Gastrocnemius medialis (tissue), 4 donors: ENCODE results near the gene ENGASE. TPM values are rescaled to one million over a fixed set of nuclear protein-coding genes. Genes with fewer than 3 reads are reported as not detected.

ENCODE experiments used
- ATAC-seq, 2 donors: fragments of 150-250 bp; one replicate each; pipeline ENCODE4 v1.9.1; 2016
- DNase-seq, 2 donors: peaks; one replicate each; pipeline ENCODE4 v3.0.0-alpha.2; 2019
- H3K27ac ChIP-seq, 4 donors: fragments of 200-600 bp; sonication (generic); 1 replicate in 1 of 4; 2 replicates in 3 of 4; pipeline ENCODE4 v1.5.1; 2016 to 2018; ENCODE audit warnings: mild to moderate bottlenecking in 2 of 4, moderate library complexity in 1 of 4
- H3K27me3 ChIP-seq, 3 donors: fragments of 200-600 bp; sonication (generic) in 2 of 3; 1 replicate in 1 of 3; 2 replicates in 2 of 3; pipeline versions ENCODE4 v1.5.1 to v1.6.0; 2016 to 2019; ENCODE audit warnings: mild to moderate bottlenecking in 1 of 3, moderate library complexity in 1 of 3
- H3K36me3 ChIP-seq, 2 donors: fragments of 200-600 bp; sonication (generic) in 1 of 2; one replicate each; pipeline ENCODE4 v1.5.1; 2017 to 2018
- H3K4me1 ChIP-seq, 2 donors: fragments of 200-600 bp; sonication (generic) in 1 of 2; one replicate each; pipeline ENCODE4 v1.5.1; 2016 to 2017; ENCODE audit warnings: mild to moderate bottlenecking in 2 of 2
- H3K4me3 ChIP-seq, 4 donors: fragments of 200-600 bp; sonication (generic) in 3 of 4; 1 replicate in 1 of 4; 2 replicates in 3 of 4; pipeline ENCODE4 v1.5.1; 2016 to 2019; ENCODE audit warnings: mild to moderate bottlenecking in 2 of 4
- H3K9me3 ChIP-seq, 3 donors: fragments of 200-600 bp; sonication (generic) in 2 of 3; 1 replicate in 1 of 3; 2 replicates in 2 of 3; pipeline ENCODE4 v1.5.1; 2016 to 2019
- POLR2A ChIP-seq, 2 donors: fragments of 450-650 bp; IDR thresholded peaks; one replicate each; pipeline ENCODE4 v1.6.1; 2017; ENCODE audit warnings: antibody characterized with exemption in 2 of 2, mild to moderate bottlenecking in 2 of 2, moderate library complexity in 2 of 2
- in situ Hi-C, 4 donors: fragments of 200-750 bp; cut with MboI; loops; one replicate each; pipeline versions ENCODE4 v1.15.0 to v1.8.0; 2017; ENCODE audit warnings: low sequenced_read_pairs in 4 of 4
- intact Hi-C: fragments of 100-400 bp; cut with DNase I; formaldehyde crosslinking; loops from one replicate; pipeline ENCODE4 v1.15.1; 2023; ENCODE audit warnings: low total_unique reads
- total RNA-seq, 4 donors: library from RNA; depleted of rRNA; stranded (reverse); fragments of >200 nt; gene quantifications; one replicate each; pipeline versions ENCODE4 v1.1.0 to v1.2.3, GENCODE V29; 2016
- TF ChIP-seq, protein P1 (sequence below), 5 experiments: fragments of 450-650 bp in 3 of 5; fragments of 200-600 bp in 2 of 5; sonication (generic) in 2 of 5; IDR thresholded peaks in 4 of 5; conservative IDR thresholded peaks in 1 of 5; 1 replicate in 4 of 5; 2 replicates in 1 of 5; pipeline ENCODE4 v1.5.1; 2016 to 2019; ENCODE audit warnings: antibody characterized with exemption in 5 of 5, mild to moderate bottlenecking in 3 of 5, moderate library complexity in 3 of 5

ENGASE gene
- total RNA-seq, 4 donors from 2014 or later = 5.1 to 14.2 (median 9.3) TPM

DNA sequence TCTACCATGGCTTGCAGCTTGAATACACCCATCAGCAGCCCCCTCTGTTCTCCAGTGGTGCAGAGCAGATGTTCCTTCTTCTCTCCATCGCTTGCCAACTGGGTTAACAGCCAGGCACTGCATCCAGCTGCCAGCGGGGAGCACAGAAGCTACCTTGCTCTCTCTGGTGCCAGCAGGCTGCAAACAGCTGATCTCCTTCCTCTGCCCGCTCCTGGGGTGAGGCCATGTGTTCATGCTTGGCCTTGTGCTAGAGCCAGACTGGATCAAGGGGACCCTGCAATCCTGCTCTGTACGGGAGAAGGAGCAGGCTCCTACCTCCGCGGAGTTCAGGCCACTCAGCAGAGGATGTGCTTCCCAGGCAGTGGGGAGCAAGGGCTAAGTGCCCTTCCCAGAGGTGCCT lies 24.1 kb upstream of the ENGASE start:
- peaks cover 6 to 10% of the 10 kb centered on the region in 2 donors for H3K4me1 ChIP-seq
- intact Hi-C loops = no loop called here

GRCh38 chr17:79051306-79051705 lies 23.3 kb upstream of the ENGASE start:
- in situ Hi-C loops = loop anchor here (25.0 kb wide), 1 partner anchor 336 kb away; no protein-coding TSS in a partner anchor

More for the DNA sequence above, 24.1 kb upstream of the ENGASE start:
- H3K27me3 ChIP-seq = peaks cover 0 to 3% (median 2%) of the 10 kb centered on the region in 3 donors
- H3K36me3 ChIP-seq = no peaks in the 10 kb centered on the region
- no peak overlapping the region for H3K27ac ChIP-seq
- in situ Hi-C loops = loop anchor here (25.0 kb wide), 1 partner anchor 337 kb away; no protein-coding TSS in a partner anchor
- TF ChIP-seq POLR2A (IDR thresholded peaks at IDR 0.05) = no peak
- TF ChIP-seq, protein P1, sequence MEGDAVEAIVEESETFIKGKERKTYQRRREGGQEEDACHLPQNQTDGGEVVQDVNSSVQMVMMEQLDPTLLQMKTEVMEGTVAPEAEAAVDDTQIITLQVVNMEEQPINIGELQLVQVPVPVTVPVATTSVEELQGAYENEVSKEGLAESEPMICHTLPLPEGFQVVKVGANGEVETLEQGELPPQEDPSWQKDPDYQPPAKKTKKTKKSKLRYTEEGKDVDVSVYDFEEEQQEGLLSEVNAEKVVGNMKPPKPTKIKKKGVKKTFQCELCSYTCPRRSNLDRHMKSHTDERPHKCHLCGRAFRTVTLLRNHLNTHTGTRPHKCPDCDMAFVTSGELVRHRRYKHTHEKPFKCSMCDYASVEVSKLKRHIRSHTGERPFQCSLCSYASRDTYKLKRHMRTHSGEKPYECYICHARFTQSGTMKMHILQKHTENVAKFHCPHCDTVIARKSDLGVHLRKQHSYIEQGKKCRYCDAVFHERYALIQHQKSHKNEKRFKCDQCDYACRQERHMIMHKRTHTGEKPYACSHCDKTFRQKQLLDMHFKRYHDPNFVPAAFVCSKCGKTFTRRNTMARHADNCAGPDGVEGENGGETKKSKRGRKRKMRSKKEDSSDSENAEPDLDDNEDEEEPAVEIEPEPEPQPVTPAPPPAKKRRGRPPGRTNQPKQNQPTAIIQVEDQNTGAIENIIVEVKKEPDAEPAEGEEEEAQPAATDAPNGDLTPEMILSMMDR (IDR thresholded peaks at IDR 0.05 in 4 of 5, conservative IDR thresholded peaks at IDR 0.05 in 1 of 5) = no peak
- ATAC-seq (no peak), DNase-seq (no peak)
- no peak overlapping the region for H3K4me3 ChIP-seq
- no peaks in the 10 kb centered on the region for H3K9me3 ChIP-seq

GRCh38 chr17:79052131-79052530 lies 22.5 kb upstream of the ENGASE start:
- intact Hi-C loops = no loop called here
- TF ChIP-seq POLR2A (IDR thresholded peaks at IDR 0.05) = no peak
- TF ChIP-seq, protein P1 (IDR thresholded peaks at IDR 0.05 in 4 of 5, conservative IDR thresholded peaks at IDR 0.05 in 1 of 5) = no peak
- no peak overlapping the region for H3K4me3 ChIP-seq

More at GRCh38 chr17:79051306-79051705, 23.3 kb upstream of the ENGASE start:
- ATAC-seq (no peak), DNase-seq (no peak)
- intact Hi-C loops = no loop called here
- H3K4me1 ChIP-seq = peaks cover 3 to 6% of the 10 kb centered on the region in 2 donors
- H3K27ac ChIP-seq = no peak overlapping the region
- H3K36me3 ChIP-seq = no peaks in the 10 kb centered on the region
- peaks cover 0 to 3% (median 2%) of the 10 kb centered on the region in 3 donors for H3K27me3 ChIP-seq
- no peaks in the 10 kb centered on the region for H3K9me3 ChIP-seq
- TF ChIP-seq POLR2A (IDR thresholded peaks at IDR 0.05) = no peak
- TF ChIP-seq, protein P1 (IDR thresholded peaks at IDR 0.05 in 4 of 5, conservative IDR thresholded peaks at IDR 0.05 in 1 of 5) = no peak
- no peak overlapping the region for H3K4me3 ChIP-seq

DNA sequence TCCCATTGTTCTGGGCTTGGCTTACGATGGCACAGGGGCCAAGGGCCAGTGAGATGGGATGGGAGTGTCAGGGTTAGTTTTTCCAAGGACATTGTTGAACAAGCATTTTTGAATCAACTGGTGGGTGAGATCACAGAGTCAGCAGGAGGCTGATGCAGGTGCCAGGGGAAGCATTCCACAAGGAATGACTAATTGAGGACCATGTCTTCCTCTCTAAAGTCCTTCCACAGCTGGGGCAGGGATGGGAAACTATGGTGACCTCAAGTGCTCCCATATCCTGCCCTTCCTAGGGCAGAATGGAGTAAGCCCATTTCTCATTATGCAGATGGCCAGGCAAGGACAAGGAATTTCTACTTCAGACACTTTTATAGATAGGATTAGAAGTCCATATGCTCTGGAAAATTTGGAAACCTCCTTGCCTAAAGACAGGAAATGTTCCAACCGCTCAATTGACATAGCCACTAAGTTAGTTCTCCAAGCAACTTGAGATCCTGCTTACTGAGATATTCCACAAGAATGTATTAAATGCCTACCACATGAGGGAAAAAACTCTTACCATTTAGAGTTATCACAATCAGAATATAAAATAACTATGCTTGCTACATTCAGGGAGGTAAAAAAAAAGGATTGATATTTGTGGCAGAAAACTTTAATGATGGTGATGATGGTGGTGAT lies 21.2 kb upstream of the ENGASE start:
- Histone ChIP-seq H3K4me1 (no peaks in the 10 kb centered on the region), H3K9me3 (no peaks in the 10 kb centered on the region), H3K27ac (peak overlapping the region in 1 of 4 donors; percentile 4), H3K27me3 (peaks cover 0 to 2% (median 0%) of the 10 kb centered on the region in 3 donors), H3K4me3 (no peak overlapping the region), H3K36me3 (no peaks in the 10 kb centered on the region)
- in situ Hi-C loops = loop anchor here (25.0 kb wide), 1 partner anchor 334 kb away; no protein-coding TSS in a partner anchor
- ATAC-seq (no peak), DNase-seq (no peak)
- intact Hi-C loops = no loop called here
- no peak for TF ChIP-seq POLR2A (IDR thresholded peaks at IDR 0.05)
- TF ChIP-seq, protein P1 (IDR thresholded peaks at IDR 0.05 in 4 of 5, conservative IDR thresholded peaks at IDR 0.05 in 1 of 5) = no peak

More at GRCh38 chr17:79052131-79052530, 22.5 kb upstream of the ENGASE start:
- Histone ChIP-seq H3K4me1 (no peaks in the 10 kb centered on the region), H3K36me3 (no peaks in the 10 kb centered on the region), H3K9me3 (no peaks in the 10 kb centered on the region), H3K27me3 (peaks cover 0 to 2% (median 0%) of the 10 kb centered on the region in 3 donors), H3K27ac (no peak overlapping the region)
- ATAC-seq (no peak), DNase-seq (no peak)
- in situ Hi-C loops = loop anchor here (25.0 kb wide), 1 partner anchor 335 kb away; no protein-coding TSS in a partner anchor
